SKM-1 (cell line): ENCODE data around the gene ARHGEF19.

ENCODE experiments used
- DNase-seq: peaks from one replicate; lab custom pipeline; 2025; ENCODE audit not compliant: unreplicated experiment; lab: John Stamatoyannopoulos, UW

Gene ARHGEF19

DNA sequence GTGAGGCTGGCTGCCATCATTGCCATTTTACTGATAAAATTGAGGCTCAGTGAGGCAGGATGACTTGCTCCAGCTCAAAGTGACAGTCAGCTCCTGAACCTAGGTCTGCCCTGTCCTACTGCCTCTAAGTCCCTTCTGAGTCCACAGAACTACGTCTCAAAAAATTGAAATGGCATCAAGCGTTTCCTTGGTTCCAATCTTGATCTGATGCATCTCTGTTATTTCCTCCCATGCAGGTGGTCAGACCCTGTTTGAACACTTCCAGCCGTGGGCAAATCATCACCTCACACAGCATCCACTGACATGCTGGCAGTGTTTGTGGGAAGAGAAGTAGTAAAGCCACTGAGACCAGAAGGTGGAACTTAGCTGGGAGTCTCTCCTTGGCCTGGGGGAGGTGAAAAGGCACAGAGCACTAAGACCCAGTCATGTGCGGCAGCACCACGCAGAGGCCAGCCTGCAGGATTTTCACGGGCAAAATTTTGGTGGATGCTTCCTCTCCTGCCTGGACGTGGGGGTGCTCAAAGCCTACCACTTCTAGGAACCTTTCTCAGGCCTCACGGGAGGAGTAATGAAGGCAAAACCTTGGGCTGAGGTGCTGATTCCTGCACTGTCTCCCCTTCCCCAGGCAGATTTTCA is 32.3 kb upstream of the ARHGEF19 start:
- DNase-seq, result no peak

DNA sequence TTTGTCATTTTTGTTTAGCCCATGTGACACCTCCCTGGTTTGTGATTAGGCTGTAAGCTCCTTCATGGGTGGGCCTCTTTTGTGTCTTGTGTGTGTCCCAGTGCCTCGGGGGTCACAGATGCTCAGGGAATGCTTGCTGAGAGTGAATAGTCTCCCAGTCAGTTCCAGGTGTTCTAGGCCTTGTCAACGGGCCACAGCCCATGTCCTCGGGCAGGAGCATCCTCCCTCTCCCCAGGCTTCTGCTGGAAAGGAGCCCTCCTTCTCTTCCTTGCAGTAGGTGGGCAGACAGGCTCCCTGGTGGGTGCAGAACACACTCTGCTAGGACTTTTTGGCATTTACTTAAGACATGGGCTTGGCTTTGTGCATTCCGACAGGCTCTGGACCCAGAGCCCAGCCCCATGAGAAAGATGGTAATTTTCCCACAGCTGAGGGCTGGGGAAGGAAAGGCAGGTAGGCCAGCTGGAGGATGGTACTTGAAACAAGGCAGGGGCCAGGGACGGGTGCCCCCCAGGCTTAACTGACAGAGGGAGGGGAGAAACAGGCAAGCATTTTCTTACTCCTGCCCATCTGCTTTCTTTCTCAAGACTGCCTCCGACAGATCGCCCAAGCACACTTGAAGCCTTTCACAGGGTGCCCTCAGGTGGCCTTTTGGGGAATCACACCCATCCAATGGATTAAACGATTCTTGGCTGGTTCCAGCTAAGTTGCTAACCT is 31.6 kb upstream of the ARHGEF19 start:
- DNase-seq, result peak; percentile 51

DNA sequence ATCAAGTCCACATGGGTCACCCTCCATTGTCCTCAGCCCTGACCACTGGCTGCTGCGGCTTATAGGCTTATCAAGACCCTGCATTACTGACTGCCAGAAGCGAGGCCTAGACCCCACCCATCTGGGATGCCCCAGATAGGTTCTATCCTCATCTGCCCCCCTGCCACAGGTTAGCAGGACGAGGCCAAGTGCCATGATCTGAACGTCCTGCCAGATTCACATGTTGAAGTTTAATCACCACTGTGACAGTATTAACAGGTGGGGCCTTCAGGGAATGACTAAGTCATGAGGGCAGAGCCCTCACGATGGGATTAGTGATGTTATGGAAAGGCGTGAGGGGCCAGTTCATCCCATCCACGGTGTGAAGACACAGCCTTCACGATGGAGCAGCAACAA is 30.8 kb upstream of the ARHGEF19 start:
- no peak for DNase-seq

DNA sequence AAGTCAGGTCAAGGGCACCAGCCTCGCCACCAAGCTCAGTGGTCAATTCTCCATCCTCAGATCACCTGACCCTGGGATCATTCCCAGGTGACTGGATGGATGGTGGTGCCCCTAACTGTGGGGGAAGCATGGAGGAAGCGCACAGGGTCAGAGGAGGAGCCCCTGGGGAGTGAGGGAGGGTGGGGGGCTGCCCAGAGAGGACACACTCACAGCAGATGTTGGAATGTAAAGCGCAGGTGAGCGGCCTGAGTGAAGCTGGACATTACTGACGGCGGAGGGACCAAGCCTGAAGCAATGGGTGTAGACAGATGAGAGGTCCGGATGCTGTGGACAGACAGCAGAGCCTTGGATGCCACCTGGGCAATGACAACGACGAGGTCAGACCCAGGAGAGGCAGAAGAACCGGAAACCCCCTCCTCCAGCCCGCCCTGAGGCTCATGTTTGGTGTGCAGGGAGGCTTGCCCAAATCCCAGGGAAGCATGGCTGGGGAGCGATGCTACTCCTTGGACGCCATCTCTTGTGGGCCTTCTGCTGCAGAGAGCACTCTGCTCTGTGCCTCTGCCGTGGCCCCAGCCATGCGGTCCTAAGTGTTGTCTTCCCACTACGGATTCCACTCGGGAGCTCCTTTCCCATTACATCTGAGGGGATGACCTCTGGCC is 30.2 kb upstream of the ARHGEF19 start:
- no peak for DNase-seq

DNA sequence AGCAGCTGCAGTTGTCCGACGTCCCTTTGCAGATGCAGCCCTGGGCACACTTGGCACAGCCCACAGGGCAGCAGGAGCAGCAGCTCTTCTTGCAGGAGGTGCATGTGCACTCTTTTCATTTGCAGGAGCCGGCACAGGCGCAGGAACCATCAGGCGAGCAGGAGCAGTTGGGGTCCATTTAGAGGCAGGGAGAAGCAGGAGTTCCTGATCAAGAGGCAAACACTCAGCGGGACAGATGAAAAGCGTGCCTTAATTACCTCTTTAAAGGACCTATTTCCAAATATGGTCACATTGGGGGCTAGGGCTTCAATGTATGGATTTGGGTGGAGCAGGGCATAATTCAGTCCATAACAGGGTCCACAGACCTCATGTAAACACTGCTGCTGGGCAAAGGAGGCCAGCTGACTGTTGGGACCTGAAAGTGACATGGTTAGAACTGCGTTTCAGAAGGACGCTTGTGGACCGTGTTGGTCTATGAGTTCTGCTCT is 28.8 kb upstream of the ARHGEF19 start:
- DNase-seq, result no peak

DNA sequence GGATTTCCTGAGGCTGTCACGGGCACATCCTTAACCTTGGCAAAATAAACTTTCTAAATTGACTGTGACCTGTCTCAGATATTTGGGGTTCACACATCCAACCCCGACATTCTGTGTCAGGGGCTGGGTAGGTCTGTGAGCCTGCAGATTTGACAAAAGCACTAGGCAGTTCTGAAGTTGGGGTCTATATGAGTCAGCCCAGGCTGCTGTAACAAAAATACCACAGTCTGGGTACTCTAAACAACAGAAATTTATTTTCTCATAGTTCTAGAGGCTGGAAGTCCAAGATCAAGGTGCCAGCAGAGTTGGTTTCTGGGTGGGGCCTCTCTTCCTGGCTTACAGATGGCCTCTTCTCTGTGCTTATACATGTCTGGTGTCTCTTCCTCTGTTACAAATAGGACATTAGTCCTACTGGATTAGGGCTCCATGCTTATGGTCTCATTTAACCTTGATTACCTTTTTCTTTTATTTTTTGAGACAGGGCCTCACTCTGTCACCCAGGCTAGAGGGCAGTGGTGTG is 27.6 kb upstream of the ARHGEF19 start:
- DNase-seq, result no peak

DNA sequence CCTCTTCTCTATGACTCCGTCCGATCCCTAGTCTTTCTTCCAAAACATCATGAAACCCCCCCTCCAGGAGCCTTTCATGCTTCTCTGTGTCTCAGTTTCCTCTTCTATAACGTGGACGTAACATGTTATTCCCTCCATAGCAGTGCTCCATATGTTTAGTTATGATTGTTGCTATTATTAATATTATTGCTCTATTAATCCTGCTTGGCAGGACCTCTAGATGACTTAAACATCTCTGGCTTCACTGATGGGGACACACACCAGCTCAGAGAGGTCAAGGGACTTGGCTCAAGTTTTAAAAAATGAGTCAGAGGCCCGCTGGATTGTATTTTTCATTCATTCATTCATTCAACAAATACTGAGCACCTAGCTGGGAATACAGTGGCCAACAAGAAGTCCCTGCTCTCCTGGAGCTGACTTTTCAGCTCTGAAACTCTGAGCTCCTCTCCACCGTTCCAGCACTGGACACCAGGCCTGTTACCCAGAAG is 24.9 kb upstream of the ARHGEF19 start:
- no peak for DNase-seq

DNA sequence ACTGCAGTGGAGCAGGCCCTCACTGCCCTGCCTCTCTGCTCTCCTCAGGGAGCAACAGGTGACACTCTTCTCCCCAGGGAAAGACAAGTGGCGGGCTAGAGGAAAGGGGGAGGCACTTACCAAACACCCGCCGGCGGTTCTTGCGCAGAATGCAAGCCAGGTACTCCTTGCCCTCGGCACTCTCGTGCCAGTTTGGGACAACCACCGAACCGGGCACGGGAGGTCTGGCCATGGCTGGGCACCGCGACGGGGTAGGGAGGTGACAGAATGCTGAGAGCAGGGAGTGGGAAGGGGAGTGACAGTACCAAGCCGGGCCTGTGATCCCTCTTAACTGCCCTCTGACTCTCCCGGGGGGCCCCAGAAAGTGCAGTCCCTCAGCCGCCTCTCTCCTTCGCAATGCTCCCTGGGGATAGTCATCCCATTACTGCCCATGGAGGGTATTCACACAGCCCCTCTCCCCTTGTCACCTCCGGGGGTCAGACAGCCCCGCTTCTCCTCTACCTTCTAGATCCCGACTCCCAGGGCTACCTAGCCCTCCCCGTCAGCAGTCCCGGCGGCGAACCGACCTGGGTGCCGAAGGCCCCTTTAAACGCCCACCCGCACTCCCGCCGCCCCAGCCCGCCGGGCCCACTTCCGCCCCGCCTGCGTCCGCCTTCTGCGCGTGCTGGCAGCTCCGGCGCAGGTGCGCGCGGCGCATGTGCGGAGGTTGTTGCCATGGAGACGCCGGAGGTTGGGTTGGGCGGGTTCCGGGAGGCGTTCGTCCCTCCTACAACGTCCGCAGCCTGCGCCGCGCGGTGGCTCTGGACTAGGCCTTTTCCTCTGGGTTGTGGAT is 24.3 kb upstream of the ARHGEF19 start, which contains the start of gene CPLANE2:
CPLANE2 (minus strand) TSS at position 673 of the 832 bp plus-strand sequence; CDS start at position 232, 441 bp downstream.
- DNase-seq, result peak; percentile 82

DNA sequence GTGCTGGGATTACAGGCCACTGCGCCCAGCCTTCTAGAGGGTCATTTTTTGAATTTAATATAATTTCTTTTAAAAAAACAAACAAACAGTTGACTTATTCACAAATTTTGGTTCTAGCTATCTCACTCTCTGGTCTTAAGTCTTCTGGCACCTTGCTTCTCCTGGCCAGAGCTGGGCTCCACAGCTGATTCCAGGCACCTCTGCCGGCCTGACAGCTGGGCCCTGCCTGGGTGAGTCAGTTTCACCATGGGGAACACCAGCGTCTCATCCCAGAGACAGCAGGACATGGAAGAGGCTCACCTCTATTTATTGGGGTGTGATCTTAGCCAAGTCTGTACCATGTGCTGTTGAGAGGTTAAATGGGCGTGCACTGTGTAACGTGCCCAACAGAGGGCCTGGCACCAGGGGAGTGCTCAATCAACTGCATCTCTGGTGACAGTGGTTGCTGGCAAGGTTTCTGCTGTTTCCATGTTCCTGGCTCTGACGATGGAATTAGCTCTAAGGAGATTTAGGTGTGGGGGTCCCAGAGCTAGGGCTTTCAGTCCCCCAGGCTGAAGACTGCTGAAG is 23.6 kb upstream of the ARHGEF19 start:
- no peak for DNase-seq

DNA sequence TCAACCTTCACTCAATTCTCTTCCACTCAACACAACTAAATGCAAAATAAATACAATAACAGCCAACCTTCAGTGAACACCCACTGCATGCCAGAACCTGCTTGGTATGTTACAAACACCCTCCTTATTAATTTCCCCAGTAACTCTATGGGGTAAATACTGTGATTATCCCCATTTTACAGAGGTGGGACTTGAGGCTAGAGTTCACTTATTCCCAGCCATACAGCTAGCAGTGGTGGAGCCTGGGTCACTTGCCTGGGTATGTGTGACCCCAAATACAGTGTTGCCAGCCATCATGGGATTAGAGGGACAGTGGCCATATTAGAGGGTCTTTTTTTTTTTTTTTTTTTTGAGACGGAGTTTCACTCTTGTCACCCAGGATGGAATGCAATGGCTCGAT is 22.9 kb upstream of the ARHGEF19 start:
- DNase-seq, result no peak

DNA sequence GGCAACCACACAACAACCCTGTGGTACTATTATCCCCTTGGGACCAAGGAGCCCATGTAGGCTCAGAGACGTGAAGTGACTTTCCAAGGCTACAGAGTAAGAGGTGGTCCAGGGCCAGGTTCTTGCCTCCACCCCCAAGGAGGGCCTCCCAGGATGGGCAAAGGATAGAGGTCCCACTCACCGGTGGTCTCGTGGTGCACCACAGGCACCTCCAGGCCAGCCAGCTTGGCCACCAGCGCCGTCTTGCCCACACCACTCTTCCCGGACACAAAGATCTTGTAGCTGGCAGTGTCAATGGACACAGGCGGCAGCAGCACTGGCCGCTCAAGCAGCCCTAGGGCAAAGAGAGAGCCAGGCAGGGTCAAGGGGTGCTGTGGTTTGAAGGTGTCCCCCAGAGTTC is 21.0 kb upstream of the ARHGEF19 start:
- no peak for DNase-seq

DNA sequence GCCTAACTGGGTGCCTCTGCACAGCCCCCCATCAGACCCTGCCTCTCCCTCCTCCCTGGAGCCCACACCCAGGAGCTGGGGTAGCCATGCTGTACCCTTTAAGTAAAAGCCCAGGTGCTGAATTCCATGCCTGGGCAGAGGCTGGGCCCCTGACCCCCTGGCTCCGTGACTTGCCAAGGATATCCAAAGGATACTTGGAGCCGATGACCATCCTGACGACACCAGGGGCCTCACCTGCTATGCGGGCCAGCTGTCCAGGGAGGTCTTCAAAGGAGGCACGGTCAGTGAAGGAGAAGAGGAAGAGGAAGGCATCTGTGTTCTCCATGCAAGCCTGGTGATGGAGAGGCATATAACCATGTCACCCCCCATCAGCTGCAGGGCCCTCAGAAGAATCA is 19.9 kb upstream of the ARHGEF19 start:
- DNase-seq, result no peak

DNA sequence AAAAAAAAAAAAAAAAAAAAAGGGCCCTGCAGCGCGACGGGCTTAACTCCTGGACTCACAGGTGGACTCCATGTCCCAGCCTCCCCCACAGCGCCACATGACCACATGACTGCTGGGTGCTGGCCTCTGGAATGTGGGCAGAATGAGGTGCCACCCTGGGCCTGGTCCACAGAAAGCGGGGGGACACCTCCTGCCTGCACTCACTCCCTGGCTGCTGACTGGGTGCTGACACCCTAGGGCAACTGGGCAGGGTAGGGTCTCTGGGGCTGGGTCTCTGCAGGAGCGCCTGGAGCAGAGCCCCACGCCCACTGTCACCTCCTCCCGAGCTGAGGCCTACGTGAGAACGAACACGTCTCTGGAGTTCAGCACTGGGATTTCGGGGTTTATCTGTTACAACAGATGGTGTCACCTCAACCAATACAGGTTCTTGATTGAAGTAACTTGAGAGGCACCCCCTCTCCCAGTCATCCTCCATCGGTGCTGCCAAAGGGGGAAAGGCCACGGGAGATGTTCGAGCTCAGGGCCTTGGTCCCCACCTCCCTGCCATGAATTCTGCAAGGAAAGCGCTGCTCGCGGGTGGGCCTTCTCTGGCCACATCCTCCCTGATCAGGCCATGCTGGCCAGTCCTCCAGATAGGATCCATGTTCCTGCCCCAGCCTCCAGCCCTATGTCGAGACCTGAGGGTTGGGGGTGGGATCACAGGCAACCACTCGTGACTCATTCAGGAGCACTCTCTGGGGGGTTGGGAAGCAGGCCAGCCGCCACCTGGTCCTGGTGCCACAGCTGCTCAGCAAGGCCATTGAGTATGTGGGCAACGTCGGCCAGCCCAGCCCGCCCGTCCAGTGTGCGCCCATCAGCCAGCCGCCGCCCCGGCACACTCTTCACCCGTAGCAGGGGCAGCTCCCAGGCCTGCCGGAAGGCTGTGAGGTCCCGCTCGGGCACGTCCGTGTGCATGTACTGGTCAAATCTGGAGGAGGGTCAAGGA is 19.2 kb upstream of the ARHGEF19 start:
- DNase-seq, result no peak

DNA sequence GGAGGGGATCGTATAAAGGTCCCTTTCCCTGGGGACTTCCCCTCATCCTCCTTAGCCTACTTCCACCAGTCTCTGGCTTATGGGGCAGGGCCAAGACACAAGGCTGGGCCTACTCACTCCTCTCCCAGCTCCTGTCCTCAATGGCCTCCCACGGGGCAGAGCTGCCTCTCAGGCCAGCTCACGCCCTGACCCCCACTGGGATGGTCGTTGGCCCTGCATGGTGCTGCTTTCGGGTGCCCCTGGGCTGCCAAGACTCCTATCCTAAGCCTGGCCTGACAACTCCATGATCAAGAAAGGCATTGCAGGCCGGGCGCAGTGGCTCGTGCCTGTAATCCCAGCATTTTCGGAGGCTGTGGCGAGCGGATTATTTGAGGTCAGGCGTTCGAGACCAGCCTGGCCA is 18.3 kb upstream of the ARHGEF19 start:
- DNase-seq, result no peak

DNA sequence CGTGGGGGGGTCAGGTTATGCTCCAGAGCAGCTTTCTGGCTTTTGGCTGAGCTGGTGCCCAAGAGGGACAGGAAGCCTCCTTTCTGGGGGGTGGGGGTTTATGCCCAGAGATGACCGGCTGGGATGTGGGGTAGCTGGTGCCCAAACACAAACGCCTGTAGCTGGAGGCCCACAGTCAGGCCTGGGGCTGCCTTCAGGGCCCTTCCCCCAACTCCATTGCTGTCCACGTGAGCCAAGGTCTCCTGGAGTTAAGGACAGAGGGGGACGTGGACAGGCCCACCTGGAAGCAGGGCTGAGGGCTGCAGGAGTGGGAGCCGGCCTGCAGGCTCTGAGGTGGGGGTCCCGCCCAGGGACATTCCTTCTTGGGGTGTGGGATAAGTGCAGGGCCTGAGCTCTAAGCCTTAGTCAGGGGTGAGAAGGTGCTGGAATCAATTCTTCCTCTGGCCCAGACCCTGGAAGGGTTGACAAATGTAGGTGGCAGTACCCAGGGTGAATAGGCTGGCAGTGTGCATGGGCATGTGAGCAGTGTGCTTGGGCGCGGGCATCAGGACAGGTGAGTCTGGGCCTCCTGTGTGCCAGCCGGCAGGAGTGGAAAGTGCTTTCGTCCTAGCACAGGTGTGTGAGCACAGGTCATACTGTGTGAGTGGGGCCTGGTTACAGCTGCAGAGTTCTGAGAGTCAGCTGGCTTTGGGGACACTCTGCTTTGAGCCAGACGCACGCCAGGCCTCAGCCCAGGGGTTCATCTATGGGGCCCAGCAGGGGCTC is 17.7 kb upstream of the ARHGEF19 start:
- DNase-seq, result no peak

DNA sequence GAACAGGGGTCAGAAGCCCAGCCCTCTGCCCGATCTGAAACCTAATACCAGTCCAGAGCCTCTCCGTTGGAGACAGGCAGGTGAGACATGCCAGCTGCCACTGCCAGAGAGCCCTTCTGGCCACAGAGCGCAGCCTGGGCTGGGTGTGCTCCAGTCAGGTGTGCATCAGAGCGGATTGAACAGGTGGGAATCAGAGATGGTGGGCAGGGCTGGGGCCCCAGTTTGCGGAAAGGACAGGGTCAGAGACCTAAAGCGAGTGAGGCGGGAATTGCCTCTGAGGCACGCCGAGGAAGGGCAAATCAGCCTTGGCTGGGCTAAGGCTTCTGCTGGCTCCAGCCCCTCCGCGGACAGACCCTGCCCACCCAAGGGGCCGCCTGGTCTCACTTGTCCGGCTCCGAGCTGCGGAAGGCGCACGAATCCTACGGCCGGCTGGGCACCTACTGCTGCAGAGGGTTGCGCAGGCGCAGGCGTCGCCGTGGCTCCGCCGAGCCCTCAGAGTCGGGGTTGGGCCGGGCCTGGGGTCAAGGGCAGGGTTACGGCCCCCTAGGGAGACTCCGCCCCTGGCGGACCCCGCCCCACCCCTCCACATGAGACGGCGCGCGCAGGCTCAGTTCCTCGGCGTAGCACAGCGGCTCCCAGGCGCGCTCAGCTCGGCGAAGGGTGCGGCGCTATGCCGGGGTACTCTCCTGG is 14.2 kb upstream of the ARHGEF19 start:
- DNase-seq, result no peak

DNA sequence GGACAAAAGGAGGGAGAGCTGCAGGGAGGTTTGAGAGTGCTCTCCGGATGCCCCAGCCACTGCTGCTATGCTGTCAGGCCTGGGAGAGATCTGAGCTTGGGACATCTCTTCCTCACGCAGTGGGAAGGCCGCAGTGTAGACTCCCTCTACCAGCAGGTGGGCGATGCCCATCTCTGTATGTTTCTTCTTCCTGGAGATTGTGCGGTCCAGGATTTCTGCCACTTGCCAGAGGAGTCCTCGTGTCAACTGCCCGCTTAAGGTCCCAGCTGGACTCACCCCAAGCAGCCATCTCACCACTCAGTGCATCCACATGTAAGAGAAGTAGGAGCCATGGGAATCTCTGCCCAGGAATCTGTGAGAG is 13.7 kb upstream of the ARHGEF19 start:
- DNase-seq, result no peak

DNA sequence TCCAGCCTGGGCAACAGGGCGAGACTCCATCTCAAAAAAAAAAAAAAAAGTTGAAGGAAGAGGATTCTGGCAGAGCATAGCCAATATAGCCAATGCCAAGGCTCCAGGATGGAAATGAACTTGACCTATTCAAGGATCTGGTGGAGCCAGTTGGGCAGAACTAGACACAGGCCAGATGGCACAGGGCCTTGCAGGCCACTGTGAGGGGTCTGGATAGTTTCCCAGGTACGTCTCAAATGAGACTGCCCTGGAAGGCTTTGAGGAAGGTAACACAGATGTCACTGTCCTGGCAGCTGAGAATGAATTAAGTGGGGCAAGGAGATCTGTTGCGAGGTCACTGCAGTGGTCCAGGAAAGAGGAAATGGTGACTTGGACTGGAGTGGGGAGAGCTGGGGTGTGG is 12.0 kb upstream of the ARHGEF19 start:
- DNase-seq, result no peak
